T-cell (primary cell): ENCODE measurements around the gene FCGR3B. TPM values are rescaled to one million over a fixed set of nuclear protein-coding genes. Genes with fewer than 3 reads are reported as not detected.
"Not testable (repeated sequence)": the region's sequence is repeated elsewhere in the genome, so short reads cannot be mapped to it uniquely, and the experiment has no call there.

Experiments used
- ATAC-seq, 4 experiments: fragments of 200-7000 bp in 3 of 4; fragments of 150-1000 bp in 1 of 4; cut with Tn5 transposase; replicated peaks in 1 of 4; 1 replicate in 3 of 4; 2 replicates in 1 of 4; pipeline ENCODE4 v1.10.0; 2021; ENCODE audit warnings: moderate library complexity in 3 of 4, mild to moderate bottlenecking in 2 of 4, moderate number of reproducible peaks in 1 of 4
- CTCF ChIA-PET, 2 donors: fragments of 300-600 bp; sonication (Branson Sonifier 250); formaldehyde crosslinking; loops; one replicate each; lab custom pipeline; 2022; ENCODE audit warnings: antibody characterized with exemption in 2 of 2; lab: Charles Lee
- POLR2A ChIA-PET, 2 donors: fragments of 300-600 bp; sonication (Branson Sonifier 250); formaldehyde crosslinking; loops; one replicate each; lab custom pipeline; 2022; ENCODE audit warnings: antibody characterized with exemption in 2 of 2; lab: Charles Lee
- DNase-seq, 35 experiments: peaks; one replicate each; pipeline versions ENCODE4 v3.0.0 to v3.0.0-alpha.2; 2013 to 2023
- H3K27ac ChIP-seq: one replicate; pipeline ENCODE4 v1.5.1; 2013; ENCODE audit warnings: low read length
- H3K27me3 ChIP-seq, 2 experiments: replicated peaks in 1 of 2; 1 replicate in 1 of 2; 2 replicates in 1 of 2; pipeline versions ENCODE4 v1.6.1 to v1.7.0; 2013; ENCODE audit warnings: low read length in 1 of 2, mixed read lengths in 1 of 2; ENCODE audit not compliant: control insufficient read depth in 2 of 2, insufficient read depth in 2 of 2; ENCODE audit errors: extremely low read depth in 1 of 2
- H3K36me3 ChIP-seq, 2 donors: 1 replicate in 1 of 2; 2 replicates in 1 of 2; pipeline versions ENCODE4 v1.6.1 to v1.7.0; 2013; ENCODE audit warnings: low read length in 1 of 2; ENCODE audit not compliant: control insufficient read depth in 2 of 2, insufficient read depth in 1 of 2; ENCODE audit errors: extremely low read depth in 1 of 2
- H3K4me1 ChIP-seq, 2 experiments: 1 replicate in 1 of 2; 2 replicates in 1 of 2; pipeline versions ENCODE4 v1.6.1 to v1.7.0; 2013; ENCODE audit warnings: low read length in 2 of 2, mixed read lengths in 1 of 2; ENCODE audit not compliant: insufficient read depth in 2 of 2, control insufficient read depth in 1 of 2; ENCODE audit errors: extremely low read depth in 1 of 2
- H3K4me3 ChIP-seq, 2 donors: 1 replicate in 1 of 2; 2 replicates in 1 of 2; pipeline versions ENCODE4 v1.5.1 to v1.7.0; 2013; ENCODE audit warnings: mild to moderate bottlenecking in 2 of 2, low read length in 1 of 2, moderate library complexity in 1 of 2; ENCODE audit not compliant: control insufficient read depth in 1 of 2; ENCODE audit errors: extremely low read depth in 1 of 2
- H3K9me3 ChIP-seq: 2 replicates; pipeline ENCODE4 v1.7.0; 2013
- H3K27ac Mint-ChIP-seq, 2 donors: one replicate each; pipeline ENCODE4 v1.8.0; 2020 to 2021; ENCODE audit warnings: mild to moderate bottlenecking in 2 of 2, mixed read lengths in 2 of 2
- H3K27me3 Mint-ChIP-seq, 2 donors: one replicate each; pipeline ENCODE4 v1.8.0; 2021 to 2022; ENCODE audit warnings: mixed read lengths in 2 of 2
- H3K36me3 Mint-ChIP-seq: one replicate; pipeline ENCODE4 v1.8.0; 2021; ENCODE audit warnings: mixed read lengths
- H3K4me1 Mint-ChIP-seq, 3 donors: one replicate each; pipeline ENCODE4 v1.8.0; 2020 to 2022; ENCODE audit warnings: mixed read lengths in 3 of 3, mild to moderate bottlenecking in 1 of 3
- H3K4me3 Mint-ChIP-seq, 3 donors: one replicate each; pipeline ENCODE4 v1.8.0; 2020 to 2022; ENCODE audit warnings: mild to moderate bottlenecking in 3 of 3, mixed read lengths in 3 of 3, moderate library complexity in 3 of 3
- H3K9me3 Mint-ChIP-seq, 3 donors: one replicate each; pipeline ENCODE4 v1.8.0; 2020 to 2022; ENCODE audit warnings: mixed read lengths in 3 of 3
- WGBS: methylation state at CpG from one replicate; pipeline ENCODE4 v1.1.5; 2013; ENCODE audit warnings: missing lambda C conversion rate; ENCODE audit not compliant: insufficient coverage; 5-methylcytosine and 5-hydroxymethylcytosine counted together
- total RNA-seq, 35 experiments: library from RNA in 6 of 35; stranded (reverse) in 6 of 35; fragments of 120-200 nt in 1 of 35; gene quantifications; one replicate each; pipeline versions ENCODE4 v1.2.1 to v1.2.4 and lab custom pipeline; 2013 to 2026

FCGR3B gene
- total RNA-seq, 5 donors from 2014 or later (not counting 1 experiment from before 2014, with no cell fraction given), result 0.42 to 0.88 (median 0.60) TPM; not detected in 2

GRCh38 chr1:161595583-161595982 is 35.4 kb downstream of the FCGR3B start:
- H3K9me3 ChIP-seq, CTCF ChIA-PET, H3K27ac Mint-ChIP-seq, ATAC-seq, H3K4me3 ChIP-seq, H3K4me1 Mint-ChIP-seq, H3K36me3 Mint-ChIP-seq, H3K4me3 Mint-ChIP-seq, DNase-seq, H3K36me3 ChIP-seq, POLR2A ChIA-PET, H3K9me3 Mint-ChIP-seq, H3K27me3 Mint-ChIP-seq, H3K27ac ChIP-seq, H3K27me3 ChIP-seq, H3K4me1 ChIP-seq: not testable (repeated sequence)
- no CpG with 5 or more reads among the region's 2 CpGs for WGBS

DNA sequence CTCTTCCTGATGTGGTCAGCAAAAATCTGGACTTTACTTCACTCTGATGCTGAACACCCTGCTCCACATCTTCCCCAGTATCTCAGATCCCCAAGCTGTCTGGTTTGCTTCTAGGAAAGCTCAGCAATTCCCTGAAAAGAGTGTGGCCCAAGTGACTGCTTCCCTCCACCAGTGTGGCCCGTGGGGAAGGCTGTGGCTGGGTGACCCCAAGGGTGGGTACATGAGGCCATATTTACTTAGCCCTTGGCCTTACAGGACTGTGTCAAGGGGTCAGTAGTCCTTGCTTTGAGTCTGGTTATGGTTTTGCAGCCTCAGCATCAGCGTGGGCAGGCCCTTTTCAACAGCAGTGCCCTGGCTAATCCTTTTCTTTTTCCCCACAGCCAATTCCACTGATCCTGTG is 35.8 kb downstream of the FCGR3B start:
- CTCF ChIA-PET, H3K4me1 ChIP-seq, H3K4me3 Mint-ChIP-seq, H3K27ac ChIP-seq, H3K36me3 ChIP-seq, H3K9me3 Mint-ChIP-seq, H3K4me3 ChIP-seq, H3K4me1 Mint-ChIP-seq, DNase-seq, POLR2A ChIA-PET, ATAC-seq, H3K27me3 Mint-ChIP-seq, H3K27me3 ChIP-seq, H3K36me3 Mint-ChIP-seq, H3K9me3 ChIP-seq, H3K27ac Mint-ChIP-seq: not testable (repeated sequence)
- no CpG with 5 or more reads among the region's 2 CpGs for WGBS

DNA sequence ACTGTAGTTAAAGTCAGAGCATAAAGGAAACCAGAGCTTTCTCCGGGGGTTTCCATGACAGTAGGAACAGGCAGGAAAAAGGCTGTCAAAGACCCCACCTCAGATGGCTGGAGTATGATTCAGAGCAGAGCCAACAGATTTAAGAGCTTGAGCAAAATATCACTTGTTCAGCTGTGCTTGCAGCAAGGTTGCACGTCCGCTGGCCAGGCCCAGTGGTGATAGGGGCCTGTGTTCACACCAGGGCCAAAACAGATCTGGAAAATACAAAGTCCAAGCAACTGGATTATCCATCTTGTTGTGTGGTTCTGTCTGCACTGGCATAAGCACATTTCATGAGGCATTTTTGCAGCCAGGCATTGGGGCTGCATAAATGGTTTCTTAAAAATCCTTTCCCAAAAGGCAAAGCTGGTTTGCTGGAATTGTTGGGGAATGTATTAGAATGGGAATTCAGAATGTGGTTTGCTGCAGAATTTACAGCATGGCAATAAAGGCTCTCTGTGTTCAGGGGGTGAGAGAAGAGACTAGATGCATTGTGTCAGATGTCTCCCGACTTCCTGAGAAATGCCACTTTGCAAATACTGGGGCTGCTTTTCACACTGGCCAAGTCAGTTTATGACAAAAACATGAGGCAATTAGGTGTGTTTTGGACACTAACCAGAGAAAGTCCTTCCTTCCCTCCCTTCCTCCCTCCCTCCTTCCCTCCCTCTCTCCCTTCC is 36.5 kb downstream of the FCGR3B start:
- H3K4me3 Mint-ChIP-seq, H3K9me3 ChIP-seq, H3K27me3 Mint-ChIP-seq, H3K4me3 ChIP-seq, H3K4me1 ChIP-seq, DNase-seq, H3K36me3 Mint-ChIP-seq, CTCF ChIA-PET, ATAC-seq, H3K4me1 Mint-ChIP-seq, POLR2A ChIA-PET, H3K27ac ChIP-seq, H3K36me3 ChIP-seq, H3K27me3 ChIP-seq, H3K9me3 Mint-ChIP-seq: not testable (repeated sequence)
- peak overlapping the region in 1 of 2 donors; percentile 49 for H3K27ac Mint-ChIP-seq
- 100% methylated on average over 1 of the region's 4 CpGs for WGBS

DNA sequence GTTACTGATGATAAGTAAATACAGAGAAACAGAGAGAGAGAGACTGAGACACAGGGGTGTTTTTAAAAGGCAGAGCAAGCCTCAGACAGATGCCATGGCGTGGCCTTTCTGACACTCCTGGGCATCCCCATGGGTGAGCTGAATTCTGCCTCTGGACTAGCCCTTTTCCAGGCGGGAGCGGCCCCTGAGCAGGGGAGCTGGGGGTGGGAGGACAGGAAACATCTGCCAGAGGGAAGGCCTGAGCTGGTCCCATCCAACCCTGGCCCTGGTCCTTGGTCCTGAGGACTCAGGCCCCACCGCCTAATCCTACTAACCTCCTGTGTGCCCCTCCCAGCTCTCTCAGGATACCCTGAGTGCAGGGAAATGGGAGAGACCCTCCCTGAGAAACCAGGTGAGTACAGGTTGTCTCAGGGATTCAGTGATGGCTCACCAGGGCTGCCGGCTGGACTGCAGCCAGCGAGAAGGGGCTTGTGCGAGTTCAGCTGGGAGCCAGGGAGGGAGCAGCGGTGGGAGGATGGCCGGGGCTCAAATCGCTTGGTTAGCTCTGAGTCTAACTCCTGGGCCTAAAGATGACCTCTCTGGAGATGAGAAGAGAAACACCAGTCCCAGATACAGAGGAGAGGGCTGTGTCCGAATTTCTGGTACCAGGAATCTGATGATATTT is 37.8 kb downstream of the FCGR3B start:
- H3K4me1 Mint-ChIP-seq, DNase-seq, H3K36me3 Mint-ChIP-seq, H3K4me3 Mint-ChIP-seq, H3K9me3 Mint-ChIP-seq, H3K4me1 ChIP-seq, POLR2A ChIA-PET, H3K27me3 ChIP-seq, H3K27ac ChIP-seq, H3K9me3 ChIP-seq, ATAC-seq, H3K27ac Mint-ChIP-seq, H3K4me3 ChIP-seq, H3K27me3 Mint-ChIP-seq, CTCF ChIA-PET, H3K36me3 ChIP-seq: not testable (repeated sequence)
- WGBS, result 86% methylated on average over 6 of the region's 11 CpGs

DNA sequence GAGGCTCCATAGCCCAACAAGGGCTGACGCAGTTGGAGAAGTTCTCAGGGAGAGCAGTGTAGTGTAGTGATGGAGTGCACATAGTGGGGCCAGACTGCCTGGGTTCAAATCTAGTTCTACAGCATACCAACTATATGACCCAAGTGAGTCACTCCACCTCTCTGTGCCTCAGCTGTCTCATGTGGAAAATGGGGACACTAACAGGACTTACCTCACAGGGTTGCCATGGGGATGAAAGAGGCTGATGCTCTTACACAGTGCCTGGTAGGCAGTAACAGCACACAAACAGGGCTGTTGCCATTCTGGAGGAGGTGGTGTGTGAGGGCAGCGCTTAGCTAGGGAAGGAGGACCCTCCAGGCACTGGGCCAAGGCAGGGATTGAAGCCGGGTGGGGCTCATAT is 38.4 kb downstream of the FCGR3B start:
- no CpG with 5 or more reads among the region's 3 CpGs for WGBS
- H3K4me1 ChIP-seq, H3K27me3 ChIP-seq, H3K4me1 Mint-ChIP-seq, H3K4me3 Mint-ChIP-seq, H3K27ac ChIP-seq, H3K4me3 ChIP-seq, H3K27me3 Mint-ChIP-seq, H3K36me3 ChIP-seq, H3K36me3 Mint-ChIP-seq, CTCF ChIA-PET, H3K9me3 ChIP-seq, H3K9me3 Mint-ChIP-seq, ATAC-seq, DNase-seq, POLR2A ChIA-PET, H3K27ac Mint-ChIP-seq: not testable (repeated sequence)

DNA sequence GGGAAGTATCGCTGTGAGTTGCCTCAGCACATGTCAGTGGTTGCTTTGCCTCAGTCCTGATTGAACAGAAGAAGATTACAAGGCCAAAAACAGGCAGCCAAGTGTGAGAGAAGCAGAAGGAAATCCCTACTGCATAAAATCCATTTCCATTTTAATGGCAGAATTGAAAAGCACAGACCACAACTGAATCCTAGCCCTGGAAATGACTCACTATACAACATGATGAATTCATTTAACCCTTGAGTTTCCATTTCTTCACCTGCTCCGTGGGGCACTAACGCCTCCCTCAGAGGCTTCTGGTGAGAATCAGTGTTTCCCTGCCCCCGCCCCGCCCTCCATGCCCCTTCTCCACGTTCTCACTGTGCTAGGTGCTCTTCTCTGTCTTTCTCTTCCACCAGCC is 41.1 kb downstream of the FCGR3B start:
- H3K27ac ChIP-seq, H3K27me3 Mint-ChIP-seq, H3K36me3 ChIP-seq, DNase-seq, H3K9me3 ChIP-seq, H3K9me3 Mint-ChIP-seq, POLR2A ChIA-PET, H3K4me1 ChIP-seq, H3K4me1 Mint-ChIP-seq, ATAC-seq, CTCF ChIA-PET, H3K36me3 Mint-ChIP-seq, H3K4me3 Mint-ChIP-seq, H3K27ac Mint-ChIP-seq, H3K27me3 ChIP-seq, H3K4me3 ChIP-seq: not testable (repeated sequence)
- no CpG with 5 or more reads among the region's 6 CpGs for WGBS
